Measurements from ENCODE around the gene SMYD1.

GRCh38 chr2:88071365-88071764 lies 3.7 kb downstream of the SMYD1 start:
- TF ChIP-seq, protein P1, sequence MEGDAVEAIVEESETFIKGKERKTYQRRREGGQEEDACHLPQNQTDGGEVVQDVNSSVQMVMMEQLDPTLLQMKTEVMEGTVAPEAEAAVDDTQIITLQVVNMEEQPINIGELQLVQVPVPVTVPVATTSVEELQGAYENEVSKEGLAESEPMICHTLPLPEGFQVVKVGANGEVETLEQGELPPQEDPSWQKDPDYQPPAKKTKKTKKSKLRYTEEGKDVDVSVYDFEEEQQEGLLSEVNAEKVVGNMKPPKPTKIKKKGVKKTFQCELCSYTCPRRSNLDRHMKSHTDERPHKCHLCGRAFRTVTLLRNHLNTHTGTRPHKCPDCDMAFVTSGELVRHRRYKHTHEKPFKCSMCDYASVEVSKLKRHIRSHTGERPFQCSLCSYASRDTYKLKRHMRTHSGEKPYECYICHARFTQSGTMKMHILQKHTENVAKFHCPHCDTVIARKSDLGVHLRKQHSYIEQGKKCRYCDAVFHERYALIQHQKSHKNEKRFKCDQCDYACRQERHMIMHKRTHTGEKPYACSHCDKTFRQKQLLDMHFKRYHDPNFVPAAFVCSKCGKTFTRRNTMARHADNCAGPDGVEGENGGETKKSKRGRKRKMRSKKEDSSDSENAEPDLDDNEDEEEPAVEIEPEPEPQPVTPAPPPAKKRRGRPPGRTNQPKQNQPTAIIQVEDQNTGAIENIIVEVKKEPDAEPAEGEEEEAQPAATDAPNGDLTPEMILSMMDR (IDR thresholded peaks at IDR 0.05; ENCODE audit: extremely low read depth in 1 of 2, insufficient read depth in 1 of 2, low read depth in 1 of 2, low read length in 2 of 2), result no peak
- no peak for TF ChIP-seq POLR2A (IDR thresholded peaks at IDR 0.05; ENCODE audit: low read depth, low read length)
- no peak for TF ChIP-seq POLR2AphosphoS5 (IDR thresholded peaks at IDR 0.05; ENCODE audit: insufficient read depth, low read depth, low read length)
- no peak for TF ChIP-seq MYC (IDR thresholded peaks at IDR 0.05; ENCODE audit: low read depth, low read length)
- no peak for TF ChIP-seq EZH2 (IDR thresholded peaks at IDR 0.05; ENCODE audit: borderline replicate concordance, low read depth, low read length, severe bottlenecking)
